ENCODE results near the gene TNS3.

GRCh38 chr7:47505312-47506007 lies 76.5 kb downstream of the TNS3 start:
- TF ChIP-seq RFX7 (CRISPR knock-in tag; IDR thresholded peaks at IDR 0.05), result no peak
- no peak for TF ChIP-seq EGR1 (conservative IDR thresholded peaks at IDR 0.05)
- TF ChIP-seq HDGF (IDR thresholded peaks at IDR 0.05), result no peak
- TF ChIP-seq, protein P1, sequence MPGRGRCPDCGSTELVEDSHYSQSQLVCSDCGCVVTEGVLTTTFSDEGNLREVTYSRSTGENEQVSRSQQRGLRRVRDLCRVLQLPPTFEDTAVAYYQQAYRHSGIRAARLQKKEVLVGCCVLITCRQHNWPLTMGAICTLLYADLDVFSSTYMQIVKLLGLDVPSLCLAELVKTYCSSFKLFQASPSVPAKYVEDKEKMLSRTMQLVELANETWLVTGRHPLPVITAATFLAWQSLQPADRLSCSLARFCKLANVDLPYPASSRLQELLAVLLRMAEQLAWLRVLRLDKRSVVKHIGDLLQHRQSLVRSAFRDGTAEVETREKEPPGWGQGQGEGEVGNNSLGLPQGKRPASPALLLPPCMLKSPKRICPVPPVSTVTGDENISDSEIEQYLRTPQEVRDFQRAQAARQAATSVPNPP (IDR thresholded peaks at IDR 0.05; ENCODE audit: borderline replicate concordance, insufficient read depth, insufficient read length), result no peak
- TF ChIP-seq, protein P2, sequence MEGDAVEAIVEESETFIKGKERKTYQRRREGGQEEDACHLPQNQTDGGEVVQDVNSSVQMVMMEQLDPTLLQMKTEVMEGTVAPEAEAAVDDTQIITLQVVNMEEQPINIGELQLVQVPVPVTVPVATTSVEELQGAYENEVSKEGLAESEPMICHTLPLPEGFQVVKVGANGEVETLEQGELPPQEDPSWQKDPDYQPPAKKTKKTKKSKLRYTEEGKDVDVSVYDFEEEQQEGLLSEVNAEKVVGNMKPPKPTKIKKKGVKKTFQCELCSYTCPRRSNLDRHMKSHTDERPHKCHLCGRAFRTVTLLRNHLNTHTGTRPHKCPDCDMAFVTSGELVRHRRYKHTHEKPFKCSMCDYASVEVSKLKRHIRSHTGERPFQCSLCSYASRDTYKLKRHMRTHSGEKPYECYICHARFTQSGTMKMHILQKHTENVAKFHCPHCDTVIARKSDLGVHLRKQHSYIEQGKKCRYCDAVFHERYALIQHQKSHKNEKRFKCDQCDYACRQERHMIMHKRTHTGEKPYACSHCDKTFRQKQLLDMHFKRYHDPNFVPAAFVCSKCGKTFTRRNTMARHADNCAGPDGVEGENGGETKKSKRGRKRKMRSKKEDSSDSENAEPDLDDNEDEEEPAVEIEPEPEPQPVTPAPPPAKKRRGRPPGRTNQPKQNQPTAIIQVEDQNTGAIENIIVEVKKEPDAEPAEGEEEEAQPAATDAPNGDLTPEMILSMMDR (IDR thresholded peaks at IDR 0.05 in 2 of 3, conservative IDR thresholded peaks at IDR 0.05 in 1 of 3; ENCODE audit: insufficient read depth in 2 of 3, low read depth in 1 of 3, low read length in 3 of 3), result no peak
- no peak for TF ChIP-seq ZNF311 (CRISPR knock-in tag; IDR thresholded peaks at IDR 0.05)
- TF ChIP-seq BRD4 (IDR thresholded peaks at IDR 0.05), result no peak
- no peak for TF ChIP-seq PHB (CRISPR knock-in tag; IDR thresholded peaks at IDR 0.05)
- no peak for TF ChIP-seq MYBL2 (IDR thresholded peaks at IDR 0.05; ENCODE audit: low read depth)
- no peak for TF ChIP-seq MYBL2 (CRISPR knock-in tag; IDR thresholded peaks at IDR 0.05; ENCODE audit: borderline replicate concordance)
- no peak for TF ChIP-seq CBX5 (IDR thresholded peaks at IDR 0.05; ENCODE audit: borderline replicate concordance, low read depth)
- TF ChIP-seq GABPA (tag; conservative IDR thresholded peaks at IDR 0.05; ENCODE audit: low read depth), result no peak
- no peak for TF ChIP-seq RFX5 (IDR thresholded peaks at IDR 0.05; ENCODE audit: low read depth, low read length)
- TF ChIP-seq POLR2A (conservative IDR thresholded peaks at IDR 0.05), result no peak
